Stimulated activated CD8-positive, alpha-beta memory T cell treated with anti-CD3 and anti-CD28 coated beads, Interleukin-4, amount 100 ng/mL, for 1 hour (primary cell): ENCODE results near the gene SPRR5.

Experiments
- DNase-seq, 2 donors: peaks; one replicate each; pipeline ENCODE4 v3.0.0-alpha.2; 2020; ENCODE audit warnings: low read depth in 2 of 2, low spot score in 1 of 2

The SPRR5 gene

GRCh38 chr1:152981146-152981871 is 34.3 kb downstream of the SPRR5 start:
- DNase-seq, result no peak

GRCh38 chr1:152982076-152982475 is 35.1 kb downstream of the SPRR5 start:
- no peak for DNase-seq

DNA sequence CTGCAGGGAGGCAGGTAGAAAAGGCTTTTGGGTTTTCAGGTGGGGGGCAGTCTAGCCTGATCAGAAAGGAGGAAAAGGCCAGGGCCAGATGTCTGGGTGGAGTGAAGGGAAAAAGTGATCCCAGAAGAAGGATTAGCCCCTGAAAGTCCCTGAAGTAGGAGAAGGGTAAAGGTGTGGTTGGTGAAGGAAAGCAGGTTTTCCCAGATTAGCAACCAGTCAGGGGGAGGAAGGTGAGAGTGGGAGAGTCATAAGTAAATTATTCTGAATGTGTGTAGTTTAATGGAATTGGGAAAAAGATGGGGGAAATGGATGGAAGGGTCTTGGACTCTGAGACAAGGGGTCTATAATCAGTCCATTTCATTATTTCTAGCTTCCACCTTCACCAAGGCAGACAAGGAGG is 36.2 kb downstream of the SPRR5 start:
- DNase-seq, result no peak

DNA sequence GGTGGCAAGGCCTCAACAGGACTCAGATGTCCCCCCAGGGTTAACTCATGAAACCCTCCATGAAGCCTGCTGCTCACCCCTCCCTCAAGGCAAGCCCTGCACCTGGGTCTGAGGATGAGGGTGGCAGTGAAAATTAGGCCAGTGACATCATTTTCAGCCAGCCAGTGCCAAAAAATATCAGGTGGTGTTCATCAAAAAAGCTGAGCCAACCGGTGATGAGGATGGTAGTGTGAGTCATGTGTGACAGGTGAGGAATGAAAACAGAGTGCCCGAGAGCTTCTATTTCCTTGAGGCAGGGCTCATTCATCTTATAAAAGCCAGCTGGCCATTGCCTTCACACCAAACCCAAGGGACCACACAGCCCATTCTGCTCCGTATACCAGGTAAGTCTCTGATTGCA is 36.7 kb downstream of the SPRR5 start, which contains the start of gene SPRR1A:
TSS of gene SPRR1A (plus strand) at position 339 of the 400 bp plus-strand sequence. CDS start 1,150 bp downstream, outside the sequence.
- no peak for DNase-seq

DNA sequence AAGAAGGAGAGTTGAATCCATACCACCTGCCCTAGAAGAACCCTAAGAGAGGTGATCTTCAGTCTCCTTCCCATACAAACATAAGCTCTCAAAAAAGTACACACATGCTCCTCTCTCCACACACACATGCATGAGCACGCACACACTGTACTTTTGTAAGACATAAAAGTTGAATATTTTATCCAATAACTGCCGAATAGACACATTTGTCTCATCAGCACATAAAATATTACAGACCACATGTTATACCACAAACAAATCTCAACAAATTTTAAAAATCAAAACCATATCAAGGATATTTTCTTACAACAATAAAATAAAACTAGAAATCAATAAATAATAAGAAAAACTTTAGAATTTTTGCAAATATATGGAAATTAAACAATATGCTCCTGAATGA is 39.6 kb downstream of the SPRR5 start:
- no peak for DNase-seq

DNA sequence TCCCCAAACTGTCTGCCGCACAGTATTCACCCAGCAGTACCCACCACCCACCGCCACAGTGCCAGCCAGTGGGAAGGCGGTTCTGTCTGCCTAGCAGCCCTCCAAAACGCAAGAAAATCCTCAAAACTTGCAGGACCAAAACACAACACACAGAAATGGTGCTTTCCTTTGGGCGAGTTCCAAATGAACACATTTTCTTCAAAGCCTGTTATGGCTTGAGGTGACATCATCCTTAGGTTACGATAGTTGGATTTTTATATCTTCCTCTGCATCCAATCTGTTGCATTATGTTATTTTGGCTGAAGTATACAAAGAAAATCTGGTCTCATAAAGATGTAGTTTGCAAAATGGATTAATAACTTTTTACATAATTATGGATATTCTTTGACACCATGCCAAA is 46.2 kb downstream of the SPRR5 start:
- DNase-seq, result no peak

DNA sequence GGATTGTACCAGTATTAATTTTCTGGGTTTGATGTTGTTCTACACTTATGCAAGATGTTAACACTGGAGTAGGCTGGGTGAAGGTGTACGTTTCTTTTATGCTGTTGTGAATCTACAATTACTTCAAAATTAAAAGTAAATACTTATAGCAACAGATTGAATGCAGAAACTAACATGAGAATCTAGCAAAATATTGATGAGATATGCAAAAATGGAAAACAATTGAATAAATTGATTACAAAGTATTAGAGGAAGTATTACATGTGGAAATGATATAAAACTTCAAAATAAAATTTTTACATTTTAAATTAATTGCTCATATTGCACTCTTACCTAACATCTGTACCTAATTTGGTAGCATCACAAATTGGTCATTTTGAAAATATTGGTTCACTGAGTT is 48.8 kb downstream of the SPRR5 start:
- no peak for DNase-seq

DNA sequence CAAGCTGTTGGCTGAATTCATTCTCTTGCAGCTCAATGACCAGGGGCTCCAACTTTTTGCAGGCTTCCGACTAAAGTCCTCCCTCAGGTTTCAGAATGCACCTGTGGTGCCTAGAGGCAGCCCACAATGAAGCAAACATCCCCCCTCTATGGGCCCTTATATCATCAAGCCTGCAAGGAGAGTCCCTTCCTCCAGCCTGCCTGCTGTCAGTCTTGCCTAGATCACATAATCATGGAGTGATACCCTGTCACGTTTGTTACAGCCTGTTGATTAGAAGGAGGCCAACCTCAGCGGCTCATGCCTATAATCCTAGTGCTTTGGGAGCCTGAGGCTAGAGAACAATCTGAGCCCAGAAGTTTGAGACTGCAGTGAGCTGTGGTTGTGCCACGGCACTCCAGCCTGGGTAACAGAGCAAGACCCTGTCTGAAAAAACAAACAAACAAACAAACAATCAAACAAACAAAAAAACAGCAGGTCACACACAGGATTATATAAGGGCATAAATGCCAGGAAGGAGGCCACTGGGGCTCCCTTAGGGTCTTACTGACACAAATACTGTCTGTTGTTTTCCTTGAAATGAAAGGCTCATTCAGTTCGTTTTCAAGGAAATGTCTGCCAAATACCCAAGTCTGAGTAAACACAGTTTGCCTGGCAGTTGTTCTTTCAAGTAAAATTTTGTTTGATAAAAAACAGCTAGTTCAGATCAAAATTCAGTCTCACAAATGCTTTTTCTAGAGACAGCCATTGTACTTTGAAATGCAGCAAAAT is 49.8 kb downstream of the SPRR5 start:
- DNase-seq, result no peak

DNA sequence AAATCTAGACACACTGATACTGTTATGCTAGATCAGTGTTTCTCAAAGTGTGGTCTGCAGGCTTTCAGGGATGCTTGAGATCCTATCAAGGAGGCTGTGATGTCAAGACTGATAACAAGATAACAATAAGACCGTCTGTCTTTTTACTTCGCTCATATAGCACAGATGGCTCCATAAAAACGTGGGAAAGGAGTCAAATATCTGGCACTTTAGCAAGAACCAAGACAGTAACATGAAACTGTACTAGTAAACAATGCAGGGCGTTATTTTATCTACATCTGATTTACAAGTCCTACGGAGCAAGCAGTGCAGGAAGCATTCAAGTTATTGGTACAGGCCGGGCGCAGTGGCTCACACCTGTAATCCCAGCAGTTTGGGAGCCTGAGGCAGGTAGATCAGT is 50.9 kb downstream of the SPRR5 start:
- no peak for DNase-seq

DNA sequence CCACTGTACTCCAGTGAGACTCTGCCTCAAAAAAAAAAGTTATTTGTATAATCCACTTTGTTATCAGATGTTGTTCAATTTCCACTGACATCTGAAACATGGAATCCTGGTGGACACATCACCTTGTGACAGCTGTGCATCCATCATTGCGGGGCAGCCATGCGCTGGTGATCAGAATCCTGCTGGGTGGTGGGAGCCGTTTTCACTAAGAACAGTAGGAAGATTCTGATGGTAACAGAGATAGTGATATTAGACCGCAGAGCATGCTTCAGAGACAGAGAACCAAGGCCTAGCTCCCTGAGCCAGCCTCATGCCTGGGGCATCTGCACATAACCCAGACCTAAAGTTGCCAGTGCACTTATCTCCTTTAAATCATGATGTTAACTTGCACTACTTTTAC is 51.5 kb downstream of the SPRR5 start:
- no peak for DNase-seq
